NCI-H748 (cell line): ENCODE results near the gene FAR2.
"Not testable (repeated sequence)": the region's sequence is repeated elsewhere in the genome, so short reads cannot be mapped to it uniquely, and the experiment has no call there.

Experiments used
- DNase-seq: peaks from one replicate; lab custom pipeline; 2025; ENCODE audit not compliant: unreplicated experiment; lab: John Stamatoyannopoulos, UW

The FAR2 gene

GRCh38 chr12:29275834-29276233 lies 126.8 kb downstream of the FAR2 start:
- no peak for DNase-seq

- no peak for DNase-seq
Observed at GRCh38 chr12:29277231-29277630, 128.2 kb downstream of the FAR2 start.

- no peak for DNase-seq
Observed at GRCh38 chr12:29278673-29279420, 129.8 kb downstream of the FAR2 start.

GRCh38 chr12:29281371-29282005 lies 132.4 kb downstream of the FAR2 start:
- DNase-seq = no peak

GRCh38 chr12:29282031-29282816 lies 133.1 kb downstream of the FAR2 start:
- no peak for DNase-seq

- DNase-seq = no peak
Observed at GRCh38 chr12:29283969-29284700, 135.1 kb downstream of the FAR2 start.

GRCh38 chr12:29286081-29286790 lies 137.2 kb downstream of the FAR2 start:
- no peak for DNase-seq

- no peak for DNase-seq
Observed at GRCh38 chr12:29287622-29288021, 138.5 kb downstream of the FAR2 start.

- DNase-seq = no peak
Observed at GRCh38 chr12:29288031-29288430, 139.0 kb downstream of the FAR2 start.

- not testable (repeated sequence) for DNase-seq
Observed at GRCh38 chr12:29290475-29290874, 141.4 kb downstream of the FAR2 start.

- no peak for DNase-seq
Observed at GRCh38 chr12:29291226-29291625, 142.1 kb downstream of the FAR2 start.

GRCh38 chr12:29299633-29300032 lies 150.6 kb downstream of the FAR2 start:
- no peak for DNase-seq

GRCh38 chr12:29301114-29301513 lies 152.0 kb downstream of the FAR2 start:
- DNase-seq = no peak

GRCh38 chr12:29304388-29304787 lies 155.3 kb downstream of the FAR2 start:
- DNase-seq = no peak

- DNase-seq = no peak
Observed at GRCh38 chr12:29306266-29306665, 157.2 kb downstream of the FAR2 start.

GRCh38 chr12:29306682-29307081 lies 157.6 kb downstream of the FAR2 start:
- DNase-seq = no peak

GRCh38 chr12:29309320-29309902 lies 160.3 kb downstream of the FAR2 start:
- peak; percentile 17 for DNase-seq

- no peak for DNase-seq
Observed at GRCh38 chr12:29310899-29311298, 161.8 kb downstream of the FAR2 start.

GRCh38 chr12:29314416-29314815 lies 165.3 kb downstream of the FAR2 start:
- DNase-seq = no peak

GRCh38 chr12:29316752-29317151 lies 167.7 kb downstream of the FAR2 start:
- DNase-seq = no peak
